SH-SY5Y (cell line): ENCODE measurements around the gene SYNE2.

ENCODE experiments used
- GATA2 ChIP-seq: IDR thresholded peaks from 2 replicates; pipeline ENCODE4 v1.6.1; 2011; ENCODE audit warnings: mild to moderate bottlenecking, low read depth, low read length
- GATA3 ChIP-seq: IDR thresholded peaks from 2 replicates; pipeline ENCODE4 v1.6.1; 2011; ENCODE audit warnings: low read depth, mild to moderate bottlenecking, low read length, moderate library complexity

GRCh38 chr14:63912286-63912685 lies 59.5 kb downstream of the SYNE2 start:
- TF ChIP-seq GATA2 (no peak), GATA3 (no peak)
